GM19240 (cell line): Measurements from ENCODE around the gene FAM240A.
"Not testable (repeated sequence)": the region's sequence is repeated elsewhere in the genome, so short reads cannot be mapped to it uniquely, and the experiment has no call there.

Experiments used
- DNase-seq: peaks from one replicate; pipeline ENCODE4 v3.0.0; 2011; ENCODE audit warnings: low spot score; ENCODE audit not compliant: insufficient read length

The FAM240A gene

GRCh38 chr3:46586738-46587246 is 25.5 kb upstream of the FAM240A start:
- DNase-seq: no peak

GRCh38 chr3:46587268-46587667 is 25.1 kb upstream of the FAM240A start:
- not testable (repeated sequence) for DNase-seq

GRCh38 chr3:46593274-46593862 is 19.0 kb upstream of the FAM240A start:
- no peak for DNase-seq

- no peak for DNase-seq
Measured at GRCh38 chr3:46593979-46594378, 18.3 kb upstream of the FAM240A start.

GRCh38 chr3:46594723-46595122 is 17.6 kb upstream of the FAM240A start:
- DNase-seq: no peak

- no peak for DNase-seq
Measured at GRCh38 chr3:46595819-46596314, 16.5 kb upstream of the FAM240A start.

GRCh38 chr3:46599590-46599989 is 12.7 kb upstream of the FAM240A start:
- DNase-seq: no peak

GRCh38 chr3:46603446-46604046 is 8.8 kb upstream of the FAM240A start:
- DNase-seq: no peak

GRCh38 chr3:46604127-46604526 is 8.2 kb upstream of the FAM240A start:
- DNase-seq: no peak

- DNase-seq: no peak
Measured at GRCh38 chr3:46607603-46608028, 4.7 kb upstream of the FAM240A start.

GRCh38 chr3:46609212-46609721 is 3.1 kb upstream of the FAM240A start:
- DNase-seq: no peak

GRCh38 chr3:46609944-46610722 is 2.2 kb upstream of the FAM240A start:
- DNase-seq: no peak

GRCh38 chr3:46613313-46614005 is 1.1 kb downstream of the FAM240A start:
- DNase-seq: no peak

- DNase-seq: no peak
Measured at GRCh38 chr3:46614431-46614830, 2.1 kb downstream of the FAM240A start.

- no peak for DNase-seq
Measured at GRCh38 chr3:46615050-46615775, 2.9 kb downstream of the FAM240A start.

- no peak for DNase-seq
Measured at GRCh38 chr3:46615976-46616375, 3.7 kb downstream of the FAM240A start.

GRCh38 chr3:46617941-46618340 is 5.6 kb downstream of the FAM240A start:
- no peak for DNase-seq

- DNase-seq: no peak
Measured at GRCh38 chr3:46619845-46620778, 7.8 kb downstream of the FAM240A start.

- DNase-seq: no peak
Measured at GRCh38 chr3:46624533-46624932, 12.2 kb downstream of the FAM240A start.
